Measurements from ENCODE around the gene OR8B12.
"Not testable (repeated sequence)": the region's sequence is repeated elsewhere in the genome, so short reads cannot be mapped to it uniquely, and the experiment has no call there.

Gene OR8B12

DNA sequence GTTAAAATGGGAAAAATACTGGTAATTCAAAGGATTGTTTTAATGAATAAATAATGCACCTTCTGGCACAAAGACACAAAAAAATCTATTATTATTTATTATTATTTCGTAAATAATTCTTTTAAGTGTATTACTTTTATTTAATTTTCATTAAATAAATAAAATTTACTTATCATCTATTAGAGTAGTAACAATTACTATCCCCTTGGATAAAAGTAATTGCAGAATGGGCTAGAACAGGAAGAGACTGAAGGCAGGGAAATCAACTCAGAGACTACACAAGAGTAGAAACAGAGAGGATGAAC is 23.0 kb downstream of the OR8B12 start:
- no peak for DNase-seq (ENCODE audit: low read depth)

DNA sequence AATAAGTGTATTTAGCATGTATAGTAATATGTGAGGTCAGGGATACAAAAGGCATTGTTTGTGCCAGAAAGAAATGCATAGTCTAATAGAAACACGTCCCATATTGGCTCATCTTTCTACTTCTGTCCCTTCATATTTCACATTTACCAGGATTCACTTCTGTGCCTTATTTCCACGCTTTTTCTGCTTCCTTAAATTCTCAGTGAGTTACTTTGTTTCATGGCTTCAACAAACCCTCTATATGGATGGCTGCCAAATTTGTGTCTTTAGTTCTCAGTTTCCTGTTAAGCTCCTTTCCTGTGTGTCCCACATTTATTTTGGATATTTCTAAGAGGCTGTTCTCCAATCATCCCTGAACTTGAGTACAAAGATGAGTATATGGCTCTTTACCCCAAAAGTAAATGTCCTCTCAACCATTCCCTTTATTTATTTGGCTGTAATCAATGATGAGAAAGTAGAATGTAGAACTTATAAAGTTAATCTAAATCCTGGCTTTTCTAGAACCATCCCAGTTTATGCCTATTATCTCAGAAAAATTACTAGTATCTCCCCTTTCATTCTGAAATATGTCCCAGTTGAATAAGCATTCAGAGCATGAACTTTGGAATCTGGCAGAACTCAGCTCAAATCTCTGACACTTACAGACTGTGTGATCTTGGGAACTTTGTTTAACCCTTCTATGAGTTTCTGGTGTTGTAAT is 23.5 kb downstream of the OR8B12 start:
- DNase-seq (ENCODE audit: low read depth), result no peak

DNA sequence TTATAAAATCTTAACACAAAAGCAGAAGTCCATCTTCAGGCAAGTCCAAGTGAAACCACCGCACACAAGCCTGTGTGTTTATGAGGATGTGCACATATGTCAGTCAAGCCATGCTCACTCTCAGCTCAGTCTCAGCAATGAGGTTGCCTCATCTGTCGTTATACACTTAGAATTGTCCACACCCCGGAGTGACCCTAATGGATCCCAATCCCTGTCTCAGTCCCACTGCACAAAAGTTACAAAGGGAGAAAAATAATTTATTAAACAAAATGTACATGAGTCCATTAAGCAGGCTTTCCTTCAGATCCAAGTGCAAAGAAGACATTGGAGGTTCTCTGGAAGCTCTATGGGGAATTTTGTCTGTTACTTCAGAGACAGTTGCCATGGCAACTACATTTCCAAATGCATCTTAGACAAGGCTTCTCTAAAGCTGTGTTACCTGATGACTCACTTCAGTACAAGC is 24.4 kb downstream of the OR8B12 start:
- DNase-seq (ENCODE audit: low read depth), result no peak

GRCh38 chr11:124517314-124517713 is 26.1 kb downstream of the OR8B12 start:
- no peak for DNase-seq (ENCODE audit: low read depth)

DNA sequence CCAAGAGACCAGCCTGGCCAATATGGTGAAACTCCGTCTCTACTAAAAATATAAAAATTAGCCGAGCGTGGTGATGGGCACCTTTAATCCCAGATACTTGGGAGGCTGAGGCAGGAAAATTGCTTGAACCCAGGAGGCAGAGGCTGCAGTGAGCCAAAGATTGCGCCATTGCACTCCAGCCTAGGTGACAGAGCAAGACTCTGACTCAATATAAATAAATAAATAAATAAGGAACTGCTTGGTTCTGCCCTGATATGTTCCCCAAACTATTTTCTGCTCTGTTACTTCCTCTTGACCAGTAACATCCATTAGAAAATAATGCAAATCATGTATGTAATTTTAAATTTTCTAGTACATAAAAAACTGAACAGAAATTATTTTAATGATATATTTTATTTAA is 28.8 kb downstream of the OR8B12 start:
- not testable (repeated sequence) for DNase-seq (ENCODE audit: low read depth)

DNA sequence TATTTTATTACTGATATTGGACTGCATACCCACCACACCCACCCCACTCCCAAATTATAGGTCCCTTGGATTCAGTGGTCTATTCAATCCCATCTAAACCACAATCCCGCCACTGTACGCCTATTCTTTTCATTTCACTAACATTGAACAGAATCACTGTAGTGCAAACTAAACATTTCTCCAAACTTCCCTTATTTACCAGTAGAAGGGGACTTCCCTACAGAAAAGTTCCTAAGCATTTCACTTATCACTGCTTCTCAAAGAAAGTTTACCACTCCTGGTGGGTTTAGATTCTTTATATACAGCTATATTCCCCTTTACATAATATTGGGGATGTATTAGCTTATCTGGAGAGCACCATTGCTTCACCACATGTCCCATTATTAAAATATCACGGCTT is 29.3 kb downstream of the OR8B12 start:
- no peak for DNase-seq (ENCODE audit: low read depth)

GRCh38 chr11:124511745-124512144 is 31.7 kb downstream of the OR8B12 start:
- DNase-seq (ENCODE audit: low read depth), result no peak

DNA sequence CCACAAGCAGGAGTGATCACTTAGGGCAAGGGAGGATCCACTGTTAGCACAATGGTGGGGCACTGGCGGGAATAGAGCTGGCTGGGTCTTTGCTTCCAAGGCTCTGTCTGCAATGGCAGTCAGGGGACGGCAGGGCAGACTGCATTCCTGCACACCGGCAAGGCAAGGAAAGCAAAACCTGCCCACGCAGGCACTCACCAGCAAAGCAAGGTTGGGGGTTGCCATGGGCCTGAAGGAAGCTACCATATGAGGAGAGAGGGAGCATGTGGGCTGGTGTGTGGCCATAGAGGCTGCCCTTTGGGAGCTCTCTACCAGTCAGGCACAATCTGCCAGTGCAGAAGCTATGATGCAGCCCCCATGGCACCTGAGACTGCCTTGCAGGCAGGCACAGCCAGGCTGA is 33.2 kb downstream of the OR8B12 start:
- DNase-seq (ENCODE audit: low read depth), result no peak

- no peak for DNase-seq (ENCODE audit: low read depth)
Measured at GRCh38 chr11:124499711-124500110, 43.7 kb downstream of the OR8B12 start.

GRCh38 chr11:124493016-124493655 is 50.3 kb downstream of the OR8B12 start:
- DNase-seq (ENCODE audit: low read depth), result no peak

Data from EH (cell line).